HT1080 (cell line): ENCODE measurements around the gene FBRS. TPM values are rescaled to one million over a fixed set of nuclear protein-coding genes. Genes with fewer than 3 reads are reported as not detected.
"Not testable (repeated sequence)": the region's sequence is repeated elsewhere in the genome, so short reads cannot be mapped to it uniquely, and the experiment has no call there.

ENCODE experiments used
- DNase-seq: peaks from one replicate; pipeline ENCODE4 v3.0.0-alpha.2; 2015; ENCODE audit warnings: low read depth
- polyA plus RNA-seq, 2 experiments: library from polyadenylated mRNA; depleted of rRNA; stranded (reverse); fragments of >200 nt; gene quantifications; 2 replicates each; pipeline ENCODE4 v1.2.3, GENCODE V29; 2015
- total RNA-seq: library from RNA; depleted of rRNA; stranded (reverse); fragments of >200 nt; shearing (Covaris generic); gene quantifications from 2 replicates; pipeline ENCODE4 v1.2.3, GENCODE V29; 2014; rRNA removed

Gene FBRS
- total RNA-seq, result 20.0 and 23.1 TPM in 2 replicates
- polyA plus RNA-seq (2015; cell fraction: cytosol; rRNA removed), result 33.2 and 34.2 TPM in 2 replicates
- 68.5 and 77.9 TPM in 2 replicates for polyA plus RNA-seq (2015; cell fraction: nucleus; rRNA removed)

DNA sequence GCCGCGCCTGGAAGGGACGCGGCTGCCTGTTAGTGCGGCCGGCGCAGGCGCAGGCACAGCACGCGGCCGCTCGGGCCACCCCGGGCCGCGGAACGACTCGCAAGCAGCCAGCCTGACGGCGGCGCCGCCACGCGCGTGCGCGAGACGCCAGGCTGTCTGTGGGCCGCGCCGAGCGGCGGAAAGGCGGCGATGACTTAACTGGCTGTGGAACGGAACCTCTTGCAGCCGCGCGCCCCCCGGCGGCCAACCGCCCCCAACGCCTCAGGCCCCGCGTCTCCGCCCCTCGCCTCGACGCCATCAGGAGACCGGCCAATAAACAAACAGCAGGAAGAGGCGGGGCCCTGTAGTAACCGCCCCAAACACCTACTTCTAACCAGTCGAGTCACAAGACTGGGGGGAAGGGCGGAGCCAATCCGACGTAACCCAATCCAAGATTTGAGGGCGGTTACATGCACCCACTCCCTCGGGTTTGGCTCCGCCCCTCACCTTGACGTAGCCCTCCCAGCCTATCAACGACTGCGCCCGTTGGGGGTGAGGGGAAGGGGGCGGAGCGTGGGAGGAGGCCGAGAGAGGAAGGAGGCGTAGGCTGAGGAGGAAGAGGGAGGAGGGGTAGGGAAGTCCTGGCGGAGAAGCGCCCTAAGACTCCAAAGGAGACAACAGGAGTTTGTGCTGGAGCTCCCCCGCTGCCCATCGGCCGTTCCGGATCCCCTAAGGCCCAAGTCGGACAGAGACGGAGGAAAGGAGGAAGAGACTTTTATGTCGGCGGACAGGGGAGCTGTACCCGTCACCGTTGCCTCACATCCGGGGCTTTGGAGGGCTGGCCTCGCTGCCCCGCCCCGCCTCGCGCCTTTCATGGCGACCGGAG is at the start of gene FBRS:
TSS of gene FBRS (plus strand) at position 566 of the 865 bp plus-strand sequence. CDS start 1,088 bp downstream, outside the sequence.
- DNase-seq, result peak; percentile 100

DNA sequence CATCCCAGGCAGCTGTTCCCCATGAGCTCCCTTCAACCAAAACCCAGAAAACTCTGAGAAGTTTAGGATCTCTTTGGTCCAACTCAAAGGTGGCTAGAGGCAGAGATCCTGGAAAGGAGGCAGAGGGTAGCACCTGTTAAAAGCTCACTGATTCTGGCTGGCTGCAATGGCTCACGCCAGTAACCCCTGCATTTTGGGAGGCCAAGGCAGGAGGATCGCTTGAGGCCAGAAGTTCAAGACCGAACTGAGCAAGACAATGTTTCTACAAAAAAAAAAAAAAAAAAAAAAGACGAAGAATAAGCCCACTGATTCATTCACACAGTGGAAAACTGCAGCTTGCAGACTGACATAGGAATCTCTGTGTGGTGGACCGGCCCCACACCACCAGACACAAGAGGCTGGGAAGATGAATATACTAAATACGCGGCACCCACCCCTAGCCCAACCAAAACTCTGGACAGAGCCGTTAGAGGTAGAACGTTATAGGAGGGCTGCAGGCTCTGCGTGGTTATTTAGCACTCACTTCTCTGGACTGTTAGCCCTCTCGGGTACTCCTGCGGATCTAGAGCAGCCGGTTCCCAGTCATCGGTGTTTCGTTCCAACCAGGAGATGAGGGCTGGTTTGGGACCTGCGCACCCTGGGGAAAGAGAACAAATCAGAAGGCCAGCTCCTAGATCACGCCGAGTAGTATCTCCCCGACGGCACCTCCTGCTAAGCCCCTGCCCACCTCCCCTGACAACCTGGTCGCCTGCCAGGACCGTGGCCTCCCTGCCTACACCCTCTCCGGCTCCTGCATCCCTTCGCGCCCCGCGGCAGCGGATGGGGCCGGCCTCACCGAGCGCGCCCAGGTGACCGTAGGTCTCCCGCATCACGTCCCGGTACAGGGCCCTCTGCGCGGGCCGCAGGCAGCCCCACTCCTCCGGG is 49.0 kb upstream of the FBRS start:
- peak; percentile 17 for DNase-seq

GRCh38 chr16:30609926-30610839 is 48.0 kb upstream of the FBRS start, which contains the start of gene ZNF689:
Gene ZNF689 (minus strand): TSS chr16:30610389. CDS start chr16:30610041, 348 bp downstream.
- DNase-seq, result peak; percentile 93

DNA sequence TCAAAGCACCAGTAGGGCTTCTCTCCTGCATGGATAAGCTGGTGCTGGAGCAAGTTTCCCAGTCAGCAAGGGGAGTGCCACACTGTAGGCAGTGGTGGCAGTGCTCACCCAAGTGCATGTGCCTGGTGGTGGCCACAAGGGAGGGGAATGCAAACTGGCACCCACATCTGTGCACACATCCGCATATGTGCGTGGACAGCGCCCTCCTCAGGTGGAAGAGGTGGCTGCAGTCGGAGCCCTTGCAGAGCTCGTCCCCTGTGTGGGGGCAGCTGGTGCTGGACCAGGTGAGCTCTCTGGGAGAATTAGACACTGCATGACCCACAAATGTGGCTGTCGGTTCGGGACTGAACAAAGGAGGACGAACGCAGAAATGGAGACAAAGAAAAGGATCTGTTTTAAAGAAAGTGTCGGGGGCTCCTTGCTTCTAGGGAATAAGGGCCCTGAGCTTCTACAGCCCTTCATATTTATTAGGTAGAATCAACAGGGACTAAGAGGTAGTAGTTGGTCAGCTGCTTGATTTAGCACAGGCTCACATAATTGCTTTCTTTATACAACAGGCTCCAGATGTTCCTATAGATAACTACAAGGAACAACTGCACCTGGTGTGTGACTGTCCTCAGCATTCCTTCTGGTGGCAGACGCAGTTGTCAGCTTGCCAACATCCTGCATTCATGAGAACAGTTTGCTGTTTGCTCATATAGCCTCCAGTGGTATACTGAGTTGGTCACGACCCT is 42.7 kb upstream of the FBRS start:
- peak; percentile 27 for DNase-seq

DNA sequence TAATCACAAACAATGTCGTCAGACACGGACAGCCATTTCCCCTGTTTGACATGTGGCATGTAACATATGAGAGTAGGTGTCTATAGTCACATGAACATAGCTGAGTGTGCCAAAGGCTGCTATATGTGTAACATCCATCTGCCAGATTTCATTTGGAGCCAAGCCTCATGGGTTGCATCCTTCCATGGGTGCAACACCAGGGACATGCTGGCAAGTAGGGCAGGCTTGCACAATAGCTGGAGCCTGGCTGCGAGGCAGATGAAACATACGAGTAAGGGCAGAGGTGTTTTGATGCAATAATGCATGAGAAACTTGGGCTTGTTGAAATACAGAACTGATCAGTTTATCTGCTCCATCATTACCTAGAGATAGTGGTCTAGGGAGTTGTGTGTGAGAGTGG is 39.0 kb upstream of the FBRS start:
- DNase-seq, result no peak

- DNase-seq, result no peak
These were observed 38.6 kb upstream of the FBRS start for GRCh38 chr16:30619638-30620037.

DNA sequence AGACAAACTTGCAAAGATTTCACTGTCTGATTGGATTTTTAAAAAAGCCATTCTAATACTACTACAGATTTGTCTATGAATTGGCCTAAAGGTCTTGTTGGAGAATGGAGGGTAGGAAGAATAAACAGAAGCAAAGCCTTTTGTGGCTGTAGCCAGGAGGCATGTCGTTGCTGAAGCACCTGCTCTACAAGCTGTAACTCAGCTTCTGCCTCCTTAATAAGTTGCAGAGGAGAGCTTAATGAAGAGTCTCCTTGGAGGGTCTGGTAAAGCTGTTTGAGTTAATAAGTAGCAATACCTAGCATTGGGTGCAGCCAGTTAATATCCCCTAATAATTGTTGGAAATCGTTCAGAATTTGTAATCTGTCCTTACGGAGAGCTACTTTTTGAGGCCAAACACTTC is 38.1 kb upstream of the FBRS start:
- DNase-seq, result no peak

- DNase-seq, result peak; percentile 92
These were observed 36.5 kb upstream of the FBRS start for GRCh38 chr16:30621765-30622164.

DNA sequence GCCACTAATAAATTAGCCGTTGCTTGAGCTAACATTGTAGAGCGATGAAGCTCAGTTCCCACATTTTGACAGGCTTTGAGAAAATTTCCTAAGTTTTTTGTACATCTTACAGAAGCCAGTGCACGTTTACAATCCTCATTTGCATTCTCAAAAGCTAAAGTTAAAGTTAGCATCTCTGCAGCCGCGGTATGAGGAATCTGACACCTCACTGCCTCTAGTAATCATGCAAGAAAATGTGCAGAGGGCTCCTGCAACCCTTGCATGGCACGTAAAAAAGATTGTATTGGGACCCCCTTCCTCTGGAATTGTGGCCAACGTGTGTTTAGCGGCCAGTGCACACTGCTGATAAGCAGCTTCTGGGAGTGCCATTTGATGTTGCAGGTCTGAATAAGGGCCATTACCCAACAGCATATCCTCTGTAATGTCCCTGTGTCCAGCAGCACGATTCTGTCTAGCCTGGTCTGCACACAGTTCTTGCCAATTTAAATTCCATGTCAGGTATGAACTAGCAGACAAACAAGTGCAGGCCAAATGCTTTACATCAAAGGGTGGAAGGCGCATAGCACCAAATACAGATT is 35.7 kb upstream of the FBRS start:
- DNase-seq, result no peak

DNA sequence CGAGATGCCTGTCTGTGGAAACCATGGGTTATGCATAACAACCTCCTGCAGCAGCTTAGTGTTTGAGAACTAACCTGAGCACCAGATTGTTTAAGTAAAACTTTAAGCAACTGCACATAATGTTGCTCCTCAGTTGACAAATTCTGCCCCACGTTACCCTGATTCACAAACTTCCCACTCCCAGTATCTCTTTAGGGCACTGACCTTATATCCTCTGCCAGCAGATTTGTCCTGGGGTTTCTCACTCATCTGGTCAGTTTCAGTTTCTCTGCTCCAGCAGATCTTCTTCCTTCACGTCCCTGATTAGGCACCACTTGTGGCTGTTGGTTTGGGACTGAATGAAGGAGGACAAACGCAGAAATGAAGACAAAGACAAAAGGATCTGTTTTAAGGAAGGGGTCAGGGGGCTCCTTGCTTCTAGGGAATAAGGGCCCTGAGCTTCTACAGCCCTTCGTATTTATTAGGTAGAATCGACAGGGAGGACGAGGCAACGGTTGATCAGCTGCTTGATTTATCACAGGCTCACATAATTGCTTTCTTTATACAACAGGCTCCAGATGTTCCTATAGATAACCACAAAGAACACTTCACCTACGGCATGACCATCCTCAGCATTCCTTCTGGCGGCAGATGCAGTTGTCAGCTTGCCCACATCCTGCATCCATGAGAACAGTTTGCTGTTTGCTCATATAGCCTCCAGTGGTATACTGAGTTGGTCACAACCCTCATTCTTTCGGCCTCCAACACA is 34.5 kb upstream of the FBRS start:
- DNase-seq, result peak; percentile 69

DNA sequence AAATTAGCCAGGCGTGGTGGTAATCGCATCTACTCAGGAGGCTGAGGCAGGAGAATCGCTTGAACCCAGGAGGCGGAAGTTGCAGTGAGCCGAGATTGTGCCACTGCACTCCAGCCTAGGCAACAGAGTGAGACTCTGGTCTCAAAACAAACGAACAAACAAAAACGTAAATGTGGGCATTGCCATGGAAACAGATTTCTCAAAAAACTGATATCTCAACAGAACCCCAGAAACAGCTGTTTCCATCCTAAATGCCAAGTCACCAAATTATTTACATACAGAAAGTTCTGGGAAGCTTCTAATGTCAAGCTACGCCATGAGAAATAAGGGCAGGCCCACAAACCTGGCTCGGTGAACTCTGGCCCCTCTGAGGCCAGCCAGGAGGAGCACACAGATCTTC is 32.0 kb upstream of the FBRS start:
- no peak for DNase-seq

DNA sequence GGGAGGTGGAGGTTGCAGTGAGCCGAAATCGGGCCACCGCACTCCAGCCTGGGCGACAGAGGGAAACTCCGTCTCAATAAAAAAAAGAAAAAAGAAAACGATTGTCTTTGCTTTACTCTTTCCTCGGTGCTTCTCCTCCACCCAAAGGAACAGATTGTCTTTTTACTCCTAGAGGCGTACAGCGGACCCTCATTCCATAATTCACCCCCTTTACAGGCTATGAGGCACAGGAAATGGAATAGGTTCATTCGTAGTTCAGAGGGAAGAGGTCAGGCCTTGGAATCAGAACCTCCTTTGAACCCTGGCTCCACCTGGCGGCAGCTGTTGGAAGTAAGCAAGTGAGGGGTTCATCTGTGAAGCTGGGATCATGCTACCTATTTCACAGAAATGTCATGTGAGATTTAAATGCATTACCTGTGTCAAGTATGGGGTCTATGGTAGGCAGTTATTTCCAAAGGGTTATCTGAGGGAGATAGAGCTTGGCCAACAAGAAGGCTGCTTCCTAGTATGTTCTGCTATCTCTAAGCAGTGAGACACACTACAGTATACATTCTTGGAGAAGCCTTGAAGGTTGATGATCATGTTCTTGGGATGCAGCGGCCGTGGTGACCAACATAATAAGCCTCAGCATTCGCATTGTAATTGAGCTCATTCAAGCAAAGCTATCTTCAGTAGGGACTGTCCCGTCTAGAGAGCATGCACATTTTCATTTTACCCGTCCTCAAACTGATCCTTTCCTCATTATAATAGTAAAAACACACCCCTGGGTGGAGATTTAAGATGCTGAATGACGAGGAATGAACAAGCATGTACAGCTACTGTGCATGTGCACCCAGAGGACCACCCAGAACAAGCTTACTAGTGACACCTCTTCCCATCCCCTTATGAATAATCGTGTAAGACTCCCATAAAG is 29.3 kb upstream of the FBRS start:
- peak; percentile 65 for DNase-seq

DNA sequence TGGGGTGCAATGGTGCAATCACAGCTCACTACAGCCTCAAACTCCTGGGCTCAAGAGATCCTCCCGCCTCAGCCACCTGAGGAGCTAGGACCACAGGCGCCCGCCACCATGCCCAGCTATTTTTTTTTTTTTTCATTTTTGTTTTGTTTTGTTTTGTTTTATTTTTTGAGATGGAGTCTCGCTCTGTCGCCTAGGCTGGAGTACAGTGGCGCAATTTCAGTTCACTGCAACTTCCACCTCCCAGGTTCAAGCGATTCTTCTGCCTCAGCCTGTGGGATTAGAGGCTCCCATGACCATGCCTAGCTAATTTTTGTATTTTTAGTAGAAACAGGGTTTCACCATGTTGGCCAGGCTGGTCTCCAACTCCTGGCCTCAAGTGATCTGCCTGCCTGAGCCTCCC is 25.8 kb upstream of the FBRS start:
- not testable (repeated sequence) for DNase-seq

GRCh38 chr16:30633526-30633925 is 24.7 kb upstream of the FBRS start:
- DNase-seq, result no peak

- DNase-seq, result no peak
These were observed 21.6 kb upstream of the FBRS start for GRCh38 chr16:30636599-30636998.

DNA sequence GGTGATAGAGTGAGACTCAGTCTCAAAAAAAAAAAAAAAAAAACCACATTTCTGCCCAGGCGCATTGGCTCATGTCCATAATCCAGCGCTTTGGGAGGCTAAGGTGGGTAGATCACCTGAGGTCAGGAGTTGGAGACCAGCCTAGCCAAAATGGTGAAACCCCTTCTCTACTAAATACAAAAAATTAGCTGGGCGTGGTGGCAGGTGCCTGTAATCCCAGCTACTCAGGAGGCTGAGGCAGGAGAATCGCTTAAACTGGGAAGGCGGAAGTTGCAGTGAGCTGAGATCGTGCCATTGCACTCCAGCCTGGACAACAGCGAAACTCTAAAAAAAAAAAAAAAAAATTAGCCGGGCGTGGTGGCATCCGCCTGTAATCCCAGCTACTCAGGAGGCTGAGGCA is 21.1 kb upstream of the FBRS start:
- DNase-seq, result not testable (repeated sequence)

DNA sequence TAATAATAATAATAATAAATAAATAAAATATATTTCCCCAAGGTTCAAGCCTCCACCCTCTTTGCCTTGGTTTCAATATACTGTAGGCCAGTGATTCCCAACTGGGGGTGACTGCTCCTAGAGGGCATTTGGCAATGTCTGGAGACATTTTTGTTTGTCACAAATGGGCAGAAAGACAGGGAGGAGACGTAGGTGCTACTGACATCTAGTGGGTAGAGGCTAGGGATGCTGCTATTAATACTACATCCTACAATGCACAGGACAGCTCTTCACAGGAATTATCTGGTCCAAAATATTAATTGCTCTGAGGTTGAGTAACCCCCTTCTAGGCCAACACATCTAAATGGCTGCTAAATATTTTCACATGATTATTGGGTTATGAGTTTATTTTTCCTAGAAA is 20.3 kb upstream of the FBRS start:
- DNase-seq, result peak; percentile 65
